NCI-H2196 treated with DMSO at 0.1 percent for 48 hours (cell line): ENCODE results near the gene SMC1B.

Experiments
- DNase-seq: peaks from one replicate; lab custom pipeline; 2025; ENCODE audit not compliant: unreplicated experiment; lab: John Stamatoyannopoulos, UW

The SMC1B gene

DNA sequence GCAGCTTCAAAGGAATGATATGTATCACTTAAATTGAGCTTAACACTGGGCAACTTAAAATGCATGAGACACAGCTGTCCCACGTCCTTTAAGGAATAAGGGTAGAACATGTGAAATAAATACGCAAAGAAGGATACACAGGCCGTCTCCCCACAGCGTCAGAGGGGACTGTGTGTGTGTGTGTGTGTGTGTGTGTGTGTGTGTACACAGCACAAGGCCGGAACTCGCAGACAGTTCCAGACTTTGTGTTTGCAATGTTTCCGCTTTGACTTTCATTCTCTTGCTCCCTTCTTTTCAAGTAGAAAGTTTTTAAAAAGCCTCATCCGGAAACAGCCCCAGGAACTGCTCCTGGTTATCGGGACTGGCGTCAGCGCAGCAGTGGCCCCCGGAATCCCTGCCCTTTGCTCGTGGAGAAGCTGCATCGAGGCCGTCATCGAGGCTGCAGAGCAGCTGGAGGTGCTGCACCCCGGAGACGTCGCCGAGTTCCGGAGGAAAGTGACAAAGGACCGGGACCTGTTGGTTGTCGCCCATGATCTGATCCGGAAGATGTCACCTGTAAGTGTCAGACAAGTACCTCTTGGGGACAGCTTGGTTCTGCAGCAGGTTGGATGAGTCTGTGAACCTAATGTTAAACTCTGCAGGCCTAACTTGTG, 90.4 kb downstream of the SMC1B start:
- DNase-seq = no peak

DNA sequence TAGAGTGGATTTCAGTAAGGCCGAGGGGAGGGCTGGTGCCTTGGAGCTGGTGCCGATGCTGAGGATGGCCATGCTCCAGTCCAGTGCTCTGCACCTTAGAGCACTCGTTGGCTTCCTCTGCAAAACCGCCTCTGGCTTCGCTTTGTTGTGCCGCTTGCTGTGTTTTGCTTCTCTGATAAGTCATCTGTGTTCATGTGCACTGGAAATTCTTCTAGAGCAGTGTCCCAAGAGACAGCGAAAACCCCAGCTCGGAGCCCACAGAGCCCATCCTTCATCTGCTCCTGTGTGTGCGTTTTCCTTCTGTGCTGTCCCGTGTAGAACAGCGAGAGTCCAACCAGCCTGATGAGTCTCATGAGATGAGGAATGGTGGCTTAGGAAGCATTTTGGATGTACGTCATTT, 91.6 kb downstream of the SMC1B start:
- DNase-seq = no peak

DNA sequence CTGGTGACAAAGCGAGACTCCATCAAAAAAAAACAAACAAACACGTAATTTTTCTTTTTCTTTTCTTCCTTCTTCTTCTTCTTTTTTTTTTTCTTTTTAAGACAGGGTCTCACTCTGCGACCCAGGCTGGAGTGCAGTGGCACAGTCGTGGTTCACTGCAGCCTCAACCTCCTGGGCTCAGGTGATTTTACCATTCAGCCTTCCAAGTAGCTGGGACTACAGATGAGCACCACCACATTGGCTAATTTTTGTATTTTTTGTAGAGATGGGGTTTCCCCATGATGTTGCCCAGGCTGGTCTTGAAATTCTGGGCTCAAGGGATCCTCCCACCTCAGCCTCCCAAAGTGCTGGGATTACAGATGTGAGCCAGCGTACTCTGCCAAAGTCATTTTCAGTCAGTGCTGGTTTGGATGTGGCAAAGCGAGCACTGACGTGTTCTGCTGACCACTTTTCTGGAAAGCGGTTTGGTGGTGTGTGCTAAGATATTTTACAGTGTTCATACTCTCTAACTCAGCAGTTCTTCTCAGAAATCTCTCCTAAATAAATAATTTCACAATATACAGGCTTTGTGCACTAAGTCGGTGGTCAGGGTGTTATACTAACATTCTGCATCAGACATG, 92.9 kb downstream of the SMC1B start:
- no peak for DNase-seq

DNA sequence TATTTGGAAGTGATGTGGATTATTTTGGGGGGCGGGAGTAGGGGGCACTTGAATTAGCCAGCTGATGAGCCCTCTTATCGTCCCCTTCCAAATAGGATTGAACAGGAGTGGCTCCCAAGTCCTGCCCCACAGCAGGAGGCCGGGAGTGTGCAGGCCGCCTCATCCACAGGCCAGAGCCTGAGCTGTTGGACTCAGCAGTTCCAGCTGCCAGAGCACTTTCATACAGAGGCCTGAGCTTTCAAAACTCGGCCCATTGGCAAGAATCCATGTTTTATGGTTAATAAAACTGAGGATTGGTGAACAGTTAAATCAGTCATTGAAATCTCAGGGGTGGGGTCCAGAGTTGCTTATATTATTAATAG, 94.1 kb downstream of the SMC1B start:
- no peak for DNase-seq

DNA sequence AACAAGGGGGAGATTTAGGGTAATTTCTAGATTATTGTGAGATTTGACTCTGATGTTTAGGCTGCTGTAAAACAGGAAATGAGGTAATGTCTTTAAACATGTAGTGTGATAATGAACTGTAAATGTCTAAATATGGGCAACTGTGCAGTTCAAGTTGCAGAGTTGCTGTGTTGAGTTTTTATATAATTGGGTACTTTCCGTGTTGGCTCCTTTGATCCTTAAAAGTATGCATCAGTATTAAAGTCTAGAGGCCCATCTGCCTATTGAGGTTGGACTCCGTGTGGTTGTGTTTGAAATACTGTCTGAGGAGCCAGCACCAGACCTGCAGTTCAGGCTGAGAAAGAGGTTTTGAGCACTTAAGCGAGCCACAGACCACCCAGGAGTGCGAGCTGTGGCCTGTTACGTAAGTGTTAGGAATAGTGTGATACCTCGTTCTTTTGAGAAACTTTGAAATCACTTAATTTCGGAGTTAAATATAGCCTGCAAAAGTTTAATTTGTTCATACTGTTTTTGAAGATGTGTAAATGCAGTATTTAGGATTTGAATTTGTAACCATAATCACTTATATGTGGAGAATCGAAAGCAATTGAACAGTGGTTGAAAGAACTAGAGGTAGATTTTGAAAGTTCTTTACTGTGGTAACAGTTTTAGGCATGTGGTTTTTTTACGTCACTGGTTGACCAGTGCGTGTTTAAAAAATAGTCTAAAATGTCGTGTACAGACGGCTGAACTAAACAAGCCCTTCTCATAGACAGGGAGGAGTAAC, 94.7 kb downstream of the SMC1B start:
- DNase-seq = peak; percentile 49

DNA sequence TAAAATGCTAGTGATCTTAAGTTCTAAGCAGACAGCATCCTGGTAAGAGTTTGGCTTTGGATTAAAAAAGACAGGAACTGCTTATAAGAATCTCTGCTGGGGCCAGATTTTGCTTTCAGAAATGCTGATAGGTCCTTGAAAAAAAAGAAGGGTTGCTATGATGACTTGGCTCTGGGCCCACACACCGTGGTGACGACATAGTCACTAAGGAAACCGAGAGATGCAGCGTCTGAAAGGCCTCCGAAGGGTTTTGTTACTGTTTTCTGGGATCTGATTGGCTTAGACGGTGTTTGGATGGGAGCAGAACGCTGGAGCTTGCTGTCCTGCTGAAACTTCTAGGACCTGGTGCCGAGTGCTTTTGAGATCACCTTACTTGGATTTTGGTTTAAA, 95.2 kb downstream of the SMC1B start:
- DNase-seq = peak; percentile 94

DNA sequence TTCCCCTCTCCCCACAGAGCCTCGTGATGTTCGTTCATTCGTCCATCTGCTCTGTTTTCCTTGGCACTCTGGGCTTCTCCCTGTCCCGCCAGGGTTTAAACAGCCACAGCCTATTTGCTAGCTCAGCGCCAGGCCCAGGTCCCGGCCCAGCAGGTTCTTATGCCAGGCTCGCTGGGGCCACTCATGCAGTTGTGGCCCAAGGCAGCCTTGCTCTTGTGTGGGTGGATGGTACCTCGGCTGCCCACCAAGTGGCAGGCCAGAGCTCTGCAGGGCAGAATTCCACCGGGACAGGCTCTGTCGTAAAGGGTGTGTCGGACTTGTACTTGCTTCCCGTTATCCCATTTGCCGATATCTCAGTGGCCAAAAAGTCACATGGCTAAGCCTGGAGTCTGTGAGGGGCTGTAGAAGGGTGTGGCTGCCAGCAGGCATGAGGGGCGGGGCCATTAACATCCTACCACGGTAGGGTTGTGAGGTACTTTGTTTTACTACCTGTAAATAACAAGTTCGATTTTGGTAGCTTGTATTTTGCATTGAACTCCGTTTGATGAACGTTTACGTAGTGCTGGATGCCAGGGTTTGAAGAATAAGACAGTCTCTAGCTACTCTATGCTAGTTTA, 95.7 kb downstream of the SMC1B start:
- DNase-seq = no peak

DNA sequence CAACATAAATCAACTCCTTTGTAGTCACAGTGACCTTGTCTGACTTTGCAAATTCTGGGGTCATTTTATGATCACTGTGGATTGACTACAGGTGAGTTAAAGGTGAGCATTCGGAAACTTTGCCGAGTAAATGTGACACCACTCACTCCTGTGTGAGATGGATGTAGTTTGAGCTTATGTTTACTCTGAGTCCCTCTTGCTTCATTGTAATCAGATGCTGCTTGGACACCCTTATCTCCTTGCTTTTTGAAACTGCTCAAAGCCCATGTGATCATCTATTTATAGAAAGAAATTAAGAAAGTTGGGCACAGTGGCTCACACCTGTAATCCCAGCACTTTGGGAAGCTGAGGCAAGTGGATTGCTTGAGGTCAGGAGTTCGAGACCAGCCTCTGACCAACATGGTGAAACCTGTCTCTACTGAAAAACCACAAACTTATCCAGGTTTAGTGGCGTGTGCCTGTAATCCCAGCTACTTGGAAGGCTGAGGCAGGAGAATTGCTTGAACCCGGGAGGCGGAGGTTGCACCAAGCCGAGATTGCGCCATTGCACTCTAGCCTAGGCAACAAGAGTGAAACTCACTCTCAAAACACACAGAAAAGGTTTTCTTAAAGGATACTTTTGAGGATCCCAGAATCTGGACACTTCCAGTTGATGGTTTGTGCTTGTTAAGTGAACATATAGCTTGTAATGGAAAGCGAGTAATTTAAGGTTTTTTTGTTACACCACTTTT, 96.4 kb downstream of the SMC1B start:
- DNase-seq = no peak

DNA sequence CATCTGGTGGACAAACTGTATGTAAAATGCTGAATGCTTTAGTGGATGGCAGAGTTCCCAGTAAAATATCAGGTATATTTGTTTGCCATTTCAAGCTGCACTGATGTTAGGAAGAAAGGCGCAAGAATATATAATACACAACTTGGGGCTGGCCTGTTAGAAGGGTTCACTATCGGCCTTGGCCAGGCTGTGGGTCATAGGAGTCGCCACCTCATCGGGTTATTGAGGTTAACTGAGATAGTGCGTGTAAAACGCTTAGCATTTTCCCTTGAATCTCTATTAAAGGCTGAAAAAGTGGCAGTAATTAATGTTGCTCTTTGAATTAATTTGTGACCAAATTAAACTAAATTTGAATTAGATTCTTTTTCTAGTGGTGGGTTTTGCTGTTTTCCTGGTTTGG, 98.6 kb downstream of the SMC1B start:
- DNase-seq = no peak

DNA sequence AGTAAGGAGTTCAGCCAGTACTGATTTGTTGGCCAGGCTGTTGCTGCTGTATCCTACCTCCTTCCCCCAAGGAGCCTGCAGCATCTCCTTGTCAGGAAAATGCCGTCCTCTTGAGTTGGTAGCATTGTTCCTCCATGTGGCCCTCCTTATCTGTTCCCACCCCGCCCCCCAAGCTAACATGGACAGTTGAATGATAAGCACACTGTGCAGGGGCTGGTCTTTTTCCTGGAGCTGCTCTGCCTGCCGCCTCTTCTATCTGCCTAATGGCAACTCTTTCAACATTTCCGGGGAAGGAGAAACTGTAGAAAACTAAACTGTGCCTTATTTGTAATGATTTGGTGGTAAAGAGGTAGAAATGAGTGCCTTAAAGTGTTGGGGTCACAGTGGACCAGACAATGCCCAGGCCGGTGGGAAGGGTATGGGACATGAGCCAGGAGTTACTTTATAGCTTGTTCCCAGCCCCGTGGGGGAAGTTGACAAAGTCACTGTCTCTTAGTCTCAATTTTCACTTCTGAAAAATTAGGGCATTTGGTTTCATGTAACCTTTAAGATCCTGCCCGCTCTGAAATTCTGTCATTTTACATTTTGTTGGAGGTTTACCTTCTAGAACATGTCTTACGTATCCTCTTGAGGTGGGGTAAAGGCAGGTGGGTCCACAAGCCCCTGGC, 99.2 kb downstream of the SMC1B start:
- no peak for DNase-seq

DNA sequence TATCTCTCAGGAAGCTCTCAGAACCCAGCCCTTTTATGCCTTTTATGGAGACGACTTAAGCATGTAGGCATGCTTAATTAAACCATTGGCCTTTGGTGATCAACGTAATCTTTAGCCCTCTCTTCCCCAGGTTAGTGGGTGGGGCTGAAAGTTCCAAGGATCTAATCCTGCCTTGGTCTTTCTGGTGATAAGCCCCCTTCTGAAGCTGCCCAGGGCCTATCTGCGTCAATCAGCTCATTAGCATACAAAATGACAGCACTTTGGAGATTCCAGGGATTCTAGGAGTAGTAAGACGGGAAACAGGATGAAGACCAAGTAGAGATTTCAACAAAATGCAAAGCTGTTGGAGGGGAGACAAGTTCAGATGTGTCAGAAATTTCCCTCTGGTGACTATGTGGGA, 100.5 kb downstream of the SMC1B start:
- DNase-seq = no peak

DNA sequence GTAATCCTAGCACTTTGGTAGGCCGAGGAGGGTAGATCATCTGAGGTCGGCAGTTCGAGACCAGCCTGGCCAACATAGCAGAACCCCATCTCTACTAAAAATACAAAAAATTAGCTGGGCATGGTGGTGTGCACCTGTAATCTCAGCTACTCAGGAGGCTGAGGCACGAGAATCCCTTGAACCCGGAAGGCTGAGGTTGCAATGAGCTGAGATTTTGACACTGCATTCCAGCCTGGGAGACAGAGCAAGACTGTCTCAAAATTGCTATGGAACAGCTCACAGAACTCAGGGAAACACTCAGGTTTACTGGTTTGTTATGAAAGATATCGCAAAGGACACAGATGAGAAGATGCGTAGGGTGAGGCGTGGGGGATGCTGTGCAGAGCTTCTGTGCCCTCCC, 101.0 kb downstream of the SMC1B start:
- DNase-seq = no peak

DNA sequence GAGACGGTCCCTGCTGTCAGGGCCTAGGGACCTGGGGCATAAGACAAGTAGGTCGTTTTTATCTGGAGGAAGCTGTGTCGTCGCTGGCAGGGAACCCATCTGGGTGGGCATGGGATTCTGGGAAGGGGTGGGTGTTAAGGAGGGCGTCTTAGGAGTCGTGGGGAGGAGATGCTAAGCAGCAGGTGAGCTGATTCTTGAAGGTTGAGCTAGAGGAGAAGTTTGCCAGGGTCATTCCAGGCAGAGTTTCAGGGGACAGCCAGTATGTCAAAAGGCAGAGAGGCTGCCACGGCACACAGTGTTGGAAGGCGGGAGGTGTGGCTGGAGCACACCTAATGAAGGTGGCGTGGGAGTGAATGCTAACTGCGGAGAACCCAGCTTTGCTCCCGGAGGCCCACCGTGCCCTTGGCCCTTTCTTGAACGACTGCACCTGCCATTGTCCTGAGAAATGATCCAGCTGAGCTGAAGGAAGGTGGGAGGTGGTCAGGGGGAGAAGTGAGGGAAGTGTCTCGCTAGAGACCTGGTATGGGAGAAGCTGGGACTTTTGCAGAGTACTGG, 102.3 kb downstream of the SMC1B start:
- DNase-seq = no peak

DNA sequence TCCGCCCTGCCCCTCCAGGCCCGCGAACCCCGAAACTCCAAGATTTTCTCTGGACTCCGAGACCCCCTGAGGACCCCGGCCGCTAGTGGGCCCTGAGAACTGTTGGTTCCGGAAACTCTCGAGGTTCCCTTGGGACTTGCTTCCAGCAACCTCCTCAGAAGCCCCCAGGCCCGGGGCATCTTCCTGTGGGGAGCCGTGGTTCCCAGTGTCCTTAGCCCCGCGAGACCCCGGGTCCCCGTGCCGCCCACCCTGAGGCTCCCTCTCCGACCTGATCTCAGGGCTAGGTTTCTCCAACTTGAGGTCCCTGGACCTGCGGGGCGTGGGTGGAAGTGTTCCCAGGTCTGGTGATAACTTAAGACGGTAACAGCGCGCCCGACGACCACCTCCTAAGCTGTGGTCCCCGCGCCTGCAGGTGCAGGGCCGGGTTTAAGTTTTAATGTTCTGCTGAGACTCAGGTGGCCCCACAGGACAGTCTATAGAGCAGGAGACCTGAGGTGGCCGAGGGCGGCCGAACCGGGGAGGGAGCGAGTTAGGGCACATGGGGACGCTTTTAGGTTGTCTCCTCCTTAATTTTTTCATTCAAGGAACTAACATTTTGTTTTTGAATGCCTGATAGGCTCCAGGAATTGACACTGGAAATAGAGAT, 102.9 kb downstream of the SMC1B start:
- no peak for DNase-seq

DNA sequence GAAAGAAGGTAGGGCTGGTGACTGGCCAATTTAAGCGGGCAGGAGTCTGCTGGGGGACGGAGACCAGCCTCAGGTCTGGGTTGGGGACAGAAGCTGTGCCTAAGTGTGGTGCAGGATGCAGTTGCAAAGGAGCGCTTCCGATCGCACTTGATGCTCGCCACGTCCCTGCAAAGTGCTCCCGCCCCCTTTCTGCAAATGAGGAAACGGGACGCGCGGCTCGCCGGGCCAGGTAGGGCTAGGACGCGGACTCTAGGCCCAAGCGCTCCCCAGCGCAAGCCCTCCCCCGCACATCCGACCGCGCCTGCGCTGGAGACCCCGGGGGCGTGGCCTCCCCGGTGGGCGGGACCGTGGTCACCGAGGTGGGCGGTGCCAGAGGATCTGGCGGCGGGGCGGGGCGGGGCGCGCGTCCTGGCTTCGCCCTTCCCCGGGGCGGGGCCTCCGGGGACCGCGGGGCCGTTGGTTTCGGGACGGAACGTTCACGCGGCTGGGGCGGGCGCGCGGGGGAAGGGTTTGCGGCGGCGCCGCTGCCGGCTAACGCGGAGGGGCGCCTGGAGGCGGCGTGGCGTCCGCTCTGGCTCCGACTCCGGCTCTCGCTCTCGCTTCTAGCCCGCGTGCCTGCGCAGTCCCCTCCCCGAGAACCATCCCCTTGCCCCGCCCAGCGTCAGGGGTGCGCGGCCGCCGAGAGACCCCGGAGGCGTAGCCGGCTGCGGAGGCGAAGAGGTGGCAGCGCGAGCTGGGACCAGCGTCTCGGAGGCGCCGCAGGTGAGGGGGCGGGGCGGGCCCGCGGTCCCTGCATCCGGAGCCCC, 103.8 kb downstream of the SMC1B start, which contains the start of gene FAM118A:
TSS of gene FAM118A (plus strand) at position 513 of the 806 bp plus-strand sequence. CDS start 12,446 bp downstream, outside the sequence.
- peak; percentile 98 for DNase-seq

DNA sequence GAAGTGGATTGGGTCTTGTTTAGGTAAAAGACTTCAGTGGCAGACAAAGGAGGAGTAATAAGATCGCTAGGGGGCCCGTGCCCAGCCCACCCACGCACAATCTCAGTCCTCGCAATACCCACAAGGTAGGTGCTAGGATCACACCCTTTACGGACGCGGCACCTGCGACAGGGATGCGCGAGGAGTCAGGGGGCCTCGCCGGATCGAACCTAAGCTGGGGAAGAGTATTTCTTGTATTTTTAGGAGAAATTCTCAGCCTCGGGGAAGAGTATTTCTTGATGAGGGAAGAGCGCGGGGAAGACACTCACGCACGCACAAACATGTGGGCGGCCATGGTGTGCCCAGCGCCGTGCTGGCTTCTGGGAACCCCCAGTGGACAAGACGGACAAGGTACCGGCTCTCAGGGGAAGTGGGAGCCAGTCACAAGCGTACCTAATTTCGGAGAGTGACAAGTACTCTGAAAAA, 104.4 kb downstream of the SMC1B start:
- no peak for DNase-seq

DNA sequence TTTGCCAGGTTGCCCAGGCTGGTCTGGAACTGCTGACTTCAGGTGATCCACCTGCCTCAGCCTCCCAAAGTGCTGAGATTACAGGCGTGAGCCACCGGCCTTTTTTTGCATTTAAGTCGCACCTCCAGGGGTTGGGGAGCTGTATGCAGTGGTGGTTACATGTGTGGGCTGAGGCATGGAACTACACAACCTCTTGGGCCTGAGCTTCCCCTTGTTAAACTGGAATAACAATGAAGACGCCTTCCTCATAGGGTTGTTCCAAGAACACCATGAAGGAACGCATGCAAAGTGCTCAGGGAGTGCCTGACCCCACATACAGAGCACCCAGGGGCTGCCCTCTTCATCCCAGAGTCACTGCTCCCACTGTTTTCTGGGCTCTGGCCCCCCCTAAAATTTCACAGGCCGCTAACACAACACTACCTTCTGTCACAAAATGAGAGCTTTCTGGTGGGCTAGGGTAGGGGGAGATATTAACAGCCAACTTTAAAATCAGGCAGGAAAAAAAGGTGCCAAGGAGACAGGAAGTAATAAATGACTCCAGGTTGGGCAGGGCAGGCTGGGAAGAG, 104.9 kb downstream of the SMC1B start:
- no peak for DNase-seq

DNA sequence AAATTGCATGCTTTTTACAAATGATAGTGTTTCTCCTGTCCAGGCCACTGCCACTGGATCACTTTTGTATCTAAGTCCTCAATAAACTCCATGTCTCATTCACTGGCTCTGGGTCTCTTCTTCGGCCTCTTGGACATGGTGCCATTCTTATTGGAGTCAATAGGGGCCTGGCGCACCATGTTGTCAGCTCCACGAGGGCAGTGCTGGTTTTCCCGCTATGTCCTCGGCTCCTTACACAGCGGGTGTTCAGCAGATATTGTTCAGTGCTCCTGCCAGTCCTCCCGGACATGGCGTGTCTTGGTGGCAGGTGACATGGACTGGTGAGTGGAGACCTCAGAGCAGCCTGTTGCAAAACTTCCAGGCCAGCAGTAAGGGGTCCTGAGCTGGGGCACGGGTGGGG, 107.3 kb downstream of the SMC1B start:
- no peak for DNase-seq
